Stomach smooth muscle (tissue), 2 donors: ENCODE measurements around the gene IRF2.

ENCODE experiments used
- H3K27ac ChIP-seq: one replicate; pipeline ENCODE4 v1.7.0; 2013; ENCODE audit warnings: mild to moderate bottlenecking, low read length, inconsistent platforms
- H3K27me3 ChIP-seq, 2 donors: one replicate each; pipeline ENCODE4 v1.7.0; 2013; ENCODE audit warnings: low read length in 2 of 2; ENCODE audit not compliant: insufficient read depth in 2 of 2, control insufficient read depth in 1 of 2
- H3K36me3 ChIP-seq, 2 donors: one replicate each; pipeline ENCODE4 v1.7.0; 2013; ENCODE audit warnings: low read length in 2 of 2; ENCODE audit not compliant: control insufficient read depth in 2 of 2, insufficient read depth in 2 of 2
- H3K4me1 ChIP-seq: one replicate; pipeline ENCODE4 v1.7.0; 2013; ENCODE audit warnings: low read length; ENCODE audit not compliant: control insufficient read depth, insufficient read depth
- H3K4me3 ChIP-seq, 2 donors: one replicate each; pipeline ENCODE4 v1.7.0; 2013; ENCODE audit warnings: low read length in 2 of 2
- H3K9ac ChIP-seq, 2 donors: one replicate each; pipeline ENCODE4 v1.7.0; 2013; ENCODE audit warnings: low read length in 2 of 2, mild to moderate bottlenecking in 1 of 2
- H3K9me3 ChIP-seq, 2 donors: one replicate each; pipeline ENCODE4 v1.7.0; 2013; ENCODE audit warnings: low read length in 2 of 2; ENCODE audit not compliant: control insufficient read depth in 2 of 2
- donor health status: healthy.
- donor health status: Pancreatic carcinoma.

IRF2 gene

DNA sequence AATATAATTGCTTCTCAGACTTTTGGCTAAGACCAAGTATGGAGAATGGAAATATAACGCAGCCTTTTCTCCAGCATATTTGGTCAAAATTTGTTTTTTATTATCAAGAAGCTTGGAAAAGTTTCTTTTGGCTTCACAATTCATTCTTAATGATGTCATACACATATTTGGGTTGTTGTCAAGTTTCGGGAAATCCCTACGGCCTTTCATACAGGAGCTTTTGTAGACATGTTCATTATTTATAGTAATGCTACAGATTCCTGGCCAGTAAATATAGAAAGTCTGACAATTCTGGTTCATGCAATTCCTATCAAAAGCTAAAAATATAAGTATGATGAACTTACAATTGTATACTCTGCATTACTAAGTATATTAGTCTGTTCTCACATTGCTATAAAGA lies 112.9 kb downstream of the IRF2 start:
- H3K27me3 ChIP-seq: no peaks in the 10 kb centered on the region
- H3K27ac ChIP-seq: no peak overlapping the region
- H3K4me1 ChIP-seq: no peaks in the 10 kb centered on the region
- no peaks in the 10 kb centered on the region for H3K36me3 ChIP-seq
- H3K9me3 ChIP-seq: peaks cover 0 to 4% of the 10 kb centered on the region in 2 donors
- no peak overlapping the region for H3K9ac ChIP-seq
- no peak overlapping the region for H3K4me3 ChIP-seq

DNA sequence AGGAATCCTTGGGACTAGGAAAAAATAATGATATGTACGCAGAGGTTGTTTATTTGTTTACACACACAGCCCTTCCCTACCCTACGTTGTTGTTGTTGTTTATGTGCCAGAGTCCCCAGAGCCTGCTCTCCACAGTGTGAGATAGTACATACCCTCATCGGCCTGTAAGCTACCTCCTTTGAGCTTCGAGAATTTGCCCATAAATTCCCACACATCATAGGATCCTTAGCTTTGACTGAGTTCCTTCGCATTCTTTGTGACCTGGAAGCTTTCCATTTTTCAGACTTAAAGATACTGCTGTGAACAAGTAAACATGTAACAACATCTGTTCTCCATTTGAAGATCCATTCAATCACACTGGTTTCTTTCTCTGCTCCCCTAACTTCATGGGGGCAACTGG lies 114.5 kb downstream of the IRF2 start:
- Histone ChIP-seq H3K27me3 (no peaks in the 10 kb centered on the region), H3K4me3 (no peak overlapping the region), H3K9ac (no peak overlapping the region), H3K36me3 (no peaks in the 10 kb centered on the region), H3K4me1 (no peaks in the 10 kb centered on the region), H3K9me3 (peaks cover 0 to 4% of the 10 kb centered on the region in 2 donors), H3K27ac (no peak overlapping the region)

- H3K27ac ChIP-seq: no peak overlapping the region
- no peaks in the 10 kb centered on the region for H3K4me1 ChIP-seq
- no peaks in the 10 kb centered on the region for H3K36me3 ChIP-seq
Observed at GRCh38 chr4:184358521-184359232, 115.7 kb downstream of the IRF2 start.

GRCh38 chr4:184357772-184358171 lies 116.6 kb downstream of the IRF2 start:
- no peaks in the 10 kb centered on the region for H3K36me3 ChIP-seq
- no peak overlapping the region for H3K27ac ChIP-seq
- no peaks in the 10 kb centered on the region for H3K27me3 ChIP-seq
- H3K9me3 ChIP-seq: peaks cover 0 to 4% of the 10 kb centered on the region in 2 donors
- H3K9ac ChIP-seq: no peak overlapping the region
- no peak overlapping the region for H3K4me3 ChIP-seq
- no peaks in the 10 kb centered on the region for H3K4me1 ChIP-seq

More at GRCh38 chr4:184358521-184359232, 115.7 kb downstream of the IRF2 start:
- Histone ChIP-seq H3K27me3 (no peaks in the 10 kb centered on the region), H3K9ac (no peak overlapping the region), H3K4me3 (no peak overlapping the region), H3K9me3 (peaks cover 0 to 4% of the 10 kb centered on the region in 2 donors)

DNA sequence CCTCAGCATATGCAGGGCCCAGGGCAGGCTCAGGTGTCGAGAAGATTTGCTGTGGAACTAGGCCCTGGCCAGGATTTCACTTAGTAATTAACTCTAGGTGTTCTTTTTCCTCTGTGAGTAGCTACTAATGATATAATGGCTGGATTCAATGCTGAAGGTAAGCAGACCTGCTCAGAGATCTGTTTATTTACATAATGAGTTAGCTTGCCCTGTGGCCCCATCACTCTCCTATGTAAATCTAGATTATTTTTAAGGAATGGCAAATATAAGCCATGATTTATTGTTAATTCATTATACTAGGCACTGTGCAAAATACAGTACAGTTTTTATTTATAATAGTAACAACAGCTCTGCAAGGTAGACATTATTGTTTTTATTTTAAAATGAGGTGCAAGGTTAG lies 117.2 kb downstream of the IRF2 start:
- no peaks in the 10 kb centered on the region for H3K4me1 ChIP-seq
- H3K9ac ChIP-seq: no peak overlapping the region
- H3K4me3 ChIP-seq: no peak overlapping the region
- no peaks in the 10 kb centered on the region for H3K36me3 ChIP-seq
- H3K27ac ChIP-seq: no peak overlapping the region
- no peaks in the 10 kb centered on the region for H3K27me3 ChIP-seq
- peaks cover 0 to 4% of the 10 kb centered on the region in 2 donors for H3K9me3 ChIP-seq

GRCh38 chr4:184356366-184356765 lies 118.0 kb downstream of the IRF2 start:
- Histone ChIP-seq H3K27me3 (no peaks in the 10 kb centered on the region), H3K9me3 (peaks cover 0 to 4% of the 10 kb centered on the region in 2 donors), H3K9ac (no peak overlapping the region), H3K4me1 (no peaks in the 10 kb centered on the region), H3K27ac (no peak overlapping the region), H3K4me3 (no peak overlapping the region), H3K36me3 (no peaks in the 10 kb centered on the region)

- H3K9me3 ChIP-seq: peaks cover 0 to 4% of the 10 kb centered on the region in 2 donors
- no peak overlapping the region for H3K27ac ChIP-seq
- no peaks in the 10 kb centered on the region for H3K27me3 ChIP-seq
- H3K9ac ChIP-seq: no peak overlapping the region
- H3K4me1 ChIP-seq: no peaks in the 10 kb centered on the region
- H3K36me3 ChIP-seq: no peaks in the 10 kb centered on the region
- no peak overlapping the region for H3K4me3 ChIP-seq
Observed at GRCh38 chr4:184355857-184356256, 118.5 kb downstream of the IRF2 start.

- H3K9me3 ChIP-seq: peaks cover 0 to 4% of the 10 kb centered on the region in 2 donors
- no peak overlapping the region for H3K9ac ChIP-seq
- no peaks in the 10 kb centered on the region for H3K4me1 ChIP-seq
- H3K27me3 ChIP-seq: no peaks in the 10 kb centered on the region
- no peaks in the 10 kb centered on the region for H3K36me3 ChIP-seq
- H3K27ac ChIP-seq: no peak overlapping the region
- H3K4me3 ChIP-seq: no peak overlapping the region
Observed at GRCh38 chr4:184355111-184355604, 119.2 kb downstream of the IRF2 start.

- H3K9ac ChIP-seq: no peak overlapping the region
- no peak overlapping the region for H3K27ac ChIP-seq
- no peak overlapping the region for H3K4me3 ChIP-seq
- H3K36me3 ChIP-seq: no peaks in the 10 kb centered on the region
- peaks cover 0 to 4% of the 10 kb centered on the region in 2 donors for H3K9me3 ChIP-seq
- H3K4me1 ChIP-seq: peaks cover 10% of the 10 kb centered on the region
- H3K27me3 ChIP-seq: no peaks in the 10 kb centered on the region
Observed at GRCh38 chr4:184352891-184353290, 121.5 kb downstream of the IRF2 start.

GRCh38 chr4:184351560-184352451 lies 122.5 kb downstream of the IRF2 start:
- H3K4me1 ChIP-seq: peaks cover 16% of the 10 kb centered on the region
- no peaks in the 10 kb centered on the region for H3K36me3 ChIP-seq
- no peak overlapping the region for H3K27ac ChIP-seq
- no peak overlapping the region for H3K4me3 ChIP-seq
- no peak overlapping the region for H3K9ac ChIP-seq
- no peaks in the 10 kb centered on the region for H3K27me3 ChIP-seq
- H3K9me3 ChIP-seq: no peaks in the 10 kb centered on the region
